Left lung (tissue), 10 donors: ENCODE results near the gene USP10. TPM values are rescaled to one million over a fixed set of nuclear protein-coding genes. Genes with fewer than 3 reads are reported as not detected.
"Not testable (repeated sequence)": the region's sequence is repeated elsewhere in the genome, so short reads cannot be mapped to it uniquely, and the experiment has no call there.

Experiments used
- ATAC-seq: fragments of 200-7000 bp; cut with Tn5 transposase; one replicate; pipeline ENCODE4 v1.9.1; 2020; ENCODE audit warnings: moderate library complexity
- DNase-seq, 4 donors: peaks; one replicate each; pipeline ENCODE4 v3.0.0-alpha.2; 2013 to 2020
- H3K27ac ChIP-seq, 2 donors: fragments of 200-600 bp; sonication (generic) in 1 of 2; one replicate each; pipeline versions ENCODE4 v1.5.0 to v1.8.0; 2020 to 2021
- H3K27me3 ChIP-seq, 2 donors: fragments of 200-600 bp; sonication (generic) in 1 of 2; one replicate each; pipeline versions ENCODE4 v1.5.0 to v1.8.0; 2020 to 2021
- H3K36me3 ChIP-seq, 2 donors: fragments of 200-600 bp; sonication (generic) in 1 of 2; one replicate each; pipeline versions ENCODE4 v1.5.0 to v1.8.0; 2020 to 2021
- H3K4me1 ChIP-seq, 2 donors: fragments of 200-600 bp; one replicate each; pipeline ENCODE4 v1.8.0; 2021
- H3K4me3 ChIP-seq, 2 donors: fragments of 200-600 bp; sonication (generic) in 1 of 2; one replicate each; pipeline versions ENCODE4 v1.5.0 to v1.8.0; 2020 to 2021; ENCODE audit warnings: mild to moderate bottlenecking in 1 of 2
- H3K9me3 ChIP-seq, 2 donors: fragments of 200-600 bp; sonication (generic) in 1 of 2; one replicate each; pipeline versions ENCODE4 v1.5.0 to v1.8.0; 2020 to 2021
- CTCF ChIP-seq, 2 donors: fragments of 200-600 bp; sonication (generic) in 1 of 2; IDR thresholded peaks; one replicate each; pipeline versions ENCODE4 v1.5.0 to v1.8.0; 2021; ENCODE audit warnings: antibody characterized with exemption in 2 of 2
- intact Hi-C, 2 donors: fragments of 100-400 bp; cut with DNase I; formaldehyde crosslinking; loops; one replicate each; pipeline versions ENCODE4 v1.11.2 to v1.14.2; 2022
- polyA plus RNA-seq, 6 donors: library from polyadenylated mRNA; unstranded; fragments of 120-200 nt; gene quantifications; one replicate each; pipeline ENCODE4 v1.2.1, GENCODE V29; 2013; ENCODE audit not compliant: insufficient read length in 6 of 6
- total RNA-seq, 2 donors: library from RNA; stranded (reverse); fragmentation: NEBNext Ultra II Directional; extraction: Animal tissue kit (Norgen Biotek cat#: 25700); gene quantifications; one replicate each; pipeline ENCODE4 v1.2.1, GENCODE V29; 2021
- donor health status: DM: no; HTN: yes; CAD: no.
- donor health status: DM: no; HTN: no; CAD: no.

Gene USP10
- total and polyA plus RNA-seq, 8 donors: 57.4 to 102 (median 87.8) TPM

GRCh38 chr16:84689111-84689510, 10.7 kb upstream of the USP10 start:
- intact Hi-C loops: no loop called here
- Histone ChIP-seq H3K4me1 (peaks cover 0 to 14% of the 10 kb centered on the region in 2 donors), H3K27me3 (peaks cover 0 to 3% of the 10 kb centered on the region in 2 donors), H3K36me3 (no peaks in the 10 kb centered on the region), H3K9me3 (no peaks in the 10 kb centered on the region), H3K4me3 (no peak overlapping the region), H3K27ac (no peak overlapping the region)
- TF ChIP-seq CTCF (IDR thresholded peaks at IDR 0.05): no peak
- DNase-seq (no peak), ATAC-seq (no peak)

GRCh38 chr16:84690088-84690819, 9.5 kb upstream of the USP10 start:
- DNase-seq: no peak
- Histone ChIP-seq H3K4me1 (peaks cover 0 to 14% of the 10 kb centered on the region in 2 donors), H3K27me3 (no peaks in the 10 kb centered on the region), H3K4me3 (no peak overlapping the region), H3K36me3 (no peaks in the 10 kb centered on the region), H3K27ac (no peak overlapping the region), H3K9me3 (no peaks in the 10 kb centered on the region)
- no peak for TF ChIP-seq CTCF (IDR thresholded peaks at IDR 0.05)
- intact Hi-C loops: no loop called here
- no peak for ATAC-seq

GRCh38 chr16:84692451-84693214, 7.2 kb upstream of the USP10 start:
- Histone ChIP-seq H3K36me3 (no peaks in the 10 kb centered on the region), H3K4me1 (peaks cover 0 to 14% of the 10 kb centered on the region in 2 donors), H3K27ac (peak overlapping the region in 1 of 2 donors; percentile 74), H3K9me3 (no peaks in the 10 kb centered on the region), H3K4me3 (no peak overlapping the region), H3K27me3 (no peaks in the 10 kb centered on the region)
- intact Hi-C loops: no loop called here
- TF ChIP-seq CTCF (IDR thresholded peaks at IDR 0.05): no peak
- ATAC-seq (no peak), DNase-seq (no peak)

- H3K27ac ChIP-seq, H3K4me3 ChIP-seq, DNase-seq, H3K27me3 ChIP-seq, intact Hi-C loops, H3K9me3 ChIP-seq, H3K36me3 ChIP-seq, ATAC-seq: not testable (repeated sequence)
- H3K4me1 ChIP-seq: peaks cover 0 to 14% of the 10 kb centered on the region in 2 donors
These were observed 5.9 kb upstream of the USP10 start for GRCh38 chr16:84693869-84694268.

GRCh38 chr16:84694980-84695379, 4.8 kb upstream of the USP10 start:
- TF ChIP-seq CTCF (IDR thresholded peaks at IDR 0.05): no peak
- no peaks in the 10 kb centered on the region for H3K9me3 ChIP-seq
- DNase-seq (no peak), ATAC-seq (no peak)
- no peak overlapping the region for H3K27ac ChIP-seq
- peaks cover 0 to 20% of the 10 kb centered on the region in 2 donors for H3K4me1 ChIP-seq
- intact Hi-C loops: no loop called here
- H3K4me3 ChIP-seq: no peak overlapping the region
- no peaks in the 10 kb centered on the region for H3K36me3 ChIP-seq
- no peaks in the 10 kb centered on the region for H3K27me3 ChIP-seq
